ENCODE measurements around the gene SEC14L1. TPM values are rescaled to one million over a fixed set of nuclear protein-coding genes. Genes with fewer than 3 reads are reported as not detected.

The SEC14L1 gene
- total RNA-seq, 1 donor from 2014 or later: 322 TPM

DNA sequence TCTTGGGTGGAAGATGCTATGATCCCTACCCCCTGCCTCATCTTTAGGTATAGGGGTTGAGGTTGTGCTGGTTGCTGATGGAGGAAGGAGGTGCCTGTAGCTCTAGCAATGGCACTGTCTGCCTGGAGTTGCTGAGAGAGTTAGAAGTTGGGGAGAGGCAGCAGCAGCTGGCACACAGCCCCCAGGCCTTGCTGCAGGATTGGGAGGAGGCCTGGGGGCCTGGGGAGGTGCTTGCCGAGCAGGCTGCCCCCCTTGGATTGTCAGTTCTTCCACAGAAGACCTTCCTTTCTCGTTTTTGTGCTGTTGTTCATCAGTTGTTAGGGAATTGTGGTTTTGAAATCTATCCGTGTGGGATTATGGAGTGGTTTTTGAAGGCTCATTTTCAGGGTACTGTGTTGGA is 52.9 kb downstream of the SEC14L1 start:
- no peak for DNase-seq

DNA sequence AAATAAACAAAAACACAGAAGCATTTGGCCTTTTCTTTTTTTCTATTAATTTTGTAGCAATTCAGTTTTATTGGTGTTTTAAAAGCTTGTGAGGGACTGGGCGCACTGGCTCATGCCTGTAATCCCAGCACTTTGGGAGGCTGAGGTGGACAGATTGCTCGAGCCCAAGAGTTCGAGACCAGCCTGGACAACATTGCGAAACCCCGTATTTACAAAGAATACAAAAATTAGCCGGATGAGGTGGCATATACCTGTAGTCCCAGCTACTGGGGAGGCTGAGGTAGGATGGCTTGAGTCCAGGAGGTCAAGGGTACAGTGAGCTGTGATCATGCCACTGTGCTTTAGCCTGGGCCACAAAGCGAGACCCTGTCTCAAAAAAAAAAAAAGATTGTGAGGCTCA is 53.4 kb downstream of the SEC14L1 start:
- DNase-seq: no peak

DNA sequence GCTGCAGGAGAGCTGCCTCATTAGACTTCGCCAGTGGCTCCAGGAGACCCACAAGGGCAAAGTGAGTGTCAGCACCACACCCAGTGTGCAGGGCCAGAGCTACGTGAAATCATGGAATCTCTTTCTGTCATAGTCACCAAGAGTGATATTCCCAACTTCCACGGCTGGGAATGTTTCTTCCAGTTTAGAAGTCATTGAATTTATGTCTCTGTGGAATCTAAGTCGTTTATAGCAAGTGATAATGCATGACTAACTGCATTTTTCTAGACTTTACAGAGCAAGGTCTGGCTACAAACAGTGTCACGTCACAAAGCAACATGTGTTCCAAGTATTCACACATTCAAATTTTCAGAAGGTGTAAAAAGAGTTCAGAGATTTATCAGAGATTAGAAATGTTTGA is 55.5 kb downstream of the SEC14L1 start:
- no peak for DNase-seq

DNA sequence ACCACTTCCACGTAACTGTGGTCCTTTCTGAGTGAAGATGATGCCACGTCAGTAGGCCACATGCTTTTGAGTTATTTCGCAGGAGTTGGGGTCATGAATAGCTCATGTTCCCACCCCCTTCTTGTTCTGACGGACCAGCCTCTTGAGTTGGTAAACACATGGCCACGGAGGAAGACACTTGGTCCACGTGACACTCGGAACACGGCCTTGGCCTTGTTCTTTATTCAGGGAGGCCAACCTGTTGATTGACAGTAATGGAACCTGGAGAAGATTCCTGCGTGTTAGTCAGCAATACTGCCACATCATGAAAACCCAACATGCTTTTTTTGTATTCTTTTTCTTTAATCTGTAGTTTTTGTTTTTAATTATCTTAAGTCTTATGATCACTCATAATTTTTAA is 56.3 kb downstream of the SEC14L1 start:
- DNase-seq: no peak

DNA sequence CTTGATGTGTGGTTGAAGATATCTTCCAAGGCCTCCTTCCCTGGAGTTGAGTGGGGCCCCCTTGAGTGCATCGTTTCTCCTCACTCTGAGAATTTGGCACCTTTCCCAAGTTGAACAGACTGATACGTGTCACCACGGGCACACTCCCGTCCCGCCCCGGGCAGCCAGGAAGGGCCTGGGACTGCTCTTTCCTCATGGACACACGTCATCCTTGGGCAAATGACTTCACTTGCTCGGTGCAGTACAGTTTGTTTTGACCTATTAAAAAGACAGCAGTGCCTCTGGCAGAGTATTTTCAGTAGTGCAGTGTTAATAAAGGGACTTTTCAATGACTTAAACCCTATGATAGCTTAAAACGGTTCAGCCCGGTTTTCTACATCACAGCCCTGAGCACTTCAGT is 59.9 kb downstream of the SEC14L1 start:
- peak; percentile 84 for DNase-seq

DNA sequence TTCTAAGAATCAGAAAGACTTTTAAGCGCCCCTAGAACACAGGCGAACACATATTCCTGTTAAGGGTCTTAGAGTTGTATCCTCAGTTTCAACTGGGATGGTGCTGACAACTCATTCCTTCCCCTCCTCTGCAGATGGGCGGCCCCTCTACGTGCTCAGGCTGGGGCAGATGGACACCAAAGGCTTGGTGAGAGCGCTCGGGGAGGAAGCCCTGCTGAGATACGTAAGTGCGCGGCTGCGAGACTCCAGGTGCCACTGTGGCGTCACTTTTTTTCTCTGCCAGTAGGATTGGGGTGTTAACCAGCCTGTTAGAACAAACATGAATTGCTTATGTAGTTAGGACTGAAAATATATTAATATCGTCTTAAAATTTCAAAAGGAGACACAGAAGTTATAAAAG is 62.7 kb downstream of the SEC14L1 start:
- DNase-seq: no peak

DNA sequence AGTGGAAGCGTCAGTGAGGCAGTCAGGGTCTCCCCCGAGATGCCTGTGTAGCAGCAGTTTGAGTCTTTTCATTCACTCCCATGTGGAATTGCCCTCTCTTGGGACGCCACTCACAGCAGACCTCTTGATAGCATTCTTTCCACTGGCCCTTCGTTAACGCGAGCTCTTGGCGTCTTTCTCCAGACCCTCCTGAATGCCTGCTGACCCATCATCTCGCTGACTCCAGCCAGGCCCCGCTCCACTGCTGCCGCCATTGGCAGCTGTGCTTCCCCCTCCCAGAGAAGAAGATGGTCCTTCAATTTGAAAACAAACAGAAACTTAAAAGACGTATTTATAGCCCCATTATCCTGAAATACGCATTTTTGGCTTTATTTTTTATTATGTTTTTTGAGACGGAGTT is 63.1 kb downstream of the SEC14L1 start:
- DNase-seq: no peak

DNA sequence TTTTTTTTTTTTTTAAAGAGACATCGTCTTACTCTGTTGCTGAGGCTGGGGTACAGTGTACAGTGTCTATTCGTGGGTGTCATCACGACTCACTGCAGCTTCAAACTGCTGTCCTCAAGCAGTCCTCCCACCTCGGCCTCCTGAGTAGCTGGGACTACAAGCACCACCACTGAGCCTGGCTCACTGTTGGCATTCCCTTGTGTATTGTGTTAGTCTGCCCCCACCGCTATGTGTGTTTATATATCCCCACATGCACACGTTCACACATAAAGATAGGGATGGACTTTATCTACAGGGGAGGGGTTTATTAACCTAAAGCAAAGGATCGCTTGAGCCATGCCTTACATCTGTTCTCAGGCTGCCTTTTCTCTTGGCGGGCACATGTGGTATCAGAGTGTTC is 63.8 kb downstream of the SEC14L1 start:
- DNase-seq: no peak

DNA sequence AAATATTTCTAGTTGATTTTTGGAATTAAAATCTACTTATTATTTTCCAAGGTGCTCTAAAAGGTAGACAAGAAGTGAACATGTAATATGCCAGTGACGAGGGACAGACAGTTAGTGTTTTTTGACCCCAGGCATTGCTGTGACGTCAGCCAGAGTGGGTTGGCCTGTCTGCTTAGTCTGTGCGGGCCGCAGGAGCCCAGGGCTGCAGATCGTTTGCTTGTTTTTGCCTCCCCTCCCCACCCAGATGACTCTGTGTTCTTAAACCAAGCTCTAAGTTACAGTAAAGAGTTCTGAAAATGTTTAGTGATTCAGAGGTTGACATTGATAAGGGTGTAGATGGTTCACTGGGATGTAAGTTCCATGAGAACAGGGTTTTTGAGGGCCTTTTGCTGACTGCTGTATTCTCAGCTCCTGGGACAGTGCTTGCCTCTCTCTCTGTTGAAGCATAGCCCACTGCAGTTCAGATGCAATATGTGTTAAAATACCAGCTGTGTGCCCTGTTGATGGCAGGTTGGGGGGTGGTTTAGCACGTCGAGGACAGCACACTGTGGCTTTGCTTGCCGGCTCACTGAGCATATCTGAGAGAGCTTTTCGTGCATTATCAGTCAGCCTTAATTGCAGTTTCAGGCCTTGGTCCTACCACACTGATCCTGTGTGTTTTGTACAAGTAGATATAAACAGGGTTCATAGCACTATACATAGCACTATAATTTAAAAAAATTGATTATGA is 64.8 kb downstream of the SEC14L1 start:
- no peak for DNase-seq

DNA sequence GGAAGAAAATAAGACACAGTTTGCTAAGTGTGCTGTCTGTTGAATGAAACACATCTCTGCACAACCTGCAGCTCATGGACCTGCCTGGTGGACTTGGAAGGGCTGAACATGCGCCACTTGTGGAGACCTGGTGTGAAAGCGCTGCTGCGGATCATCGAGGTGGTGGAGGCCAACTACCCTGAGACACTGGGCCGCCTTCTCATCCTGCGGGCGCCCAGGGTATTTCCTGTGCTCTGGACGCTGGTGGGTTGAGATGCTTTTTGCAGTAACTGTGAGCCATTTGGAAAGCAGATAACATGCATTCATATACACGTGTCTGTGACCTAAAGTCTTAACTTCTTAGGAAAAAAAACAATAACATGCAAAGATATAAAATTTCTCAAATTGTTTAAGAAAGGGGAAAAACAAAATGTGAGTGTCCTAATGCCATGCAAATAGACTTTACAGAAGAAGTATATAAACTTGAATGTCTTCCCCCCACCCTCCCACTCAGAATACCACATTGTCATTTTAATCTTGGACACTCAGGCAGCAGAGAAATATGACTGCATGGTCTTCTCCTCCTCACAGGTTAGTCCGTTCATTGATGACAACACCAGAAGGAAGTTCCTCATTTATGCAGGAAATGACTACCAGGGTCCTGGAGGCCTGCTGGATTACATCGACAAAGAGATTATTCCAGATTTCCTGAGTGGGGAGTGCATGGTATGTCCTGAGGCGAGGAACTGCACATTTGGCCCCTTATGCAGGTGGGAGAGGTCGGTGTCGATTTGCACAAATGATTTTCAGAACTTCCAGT is 65.6 kb downstream of the SEC14L1 start:
- peak; percentile 92 for DNase-seq

DNA sequence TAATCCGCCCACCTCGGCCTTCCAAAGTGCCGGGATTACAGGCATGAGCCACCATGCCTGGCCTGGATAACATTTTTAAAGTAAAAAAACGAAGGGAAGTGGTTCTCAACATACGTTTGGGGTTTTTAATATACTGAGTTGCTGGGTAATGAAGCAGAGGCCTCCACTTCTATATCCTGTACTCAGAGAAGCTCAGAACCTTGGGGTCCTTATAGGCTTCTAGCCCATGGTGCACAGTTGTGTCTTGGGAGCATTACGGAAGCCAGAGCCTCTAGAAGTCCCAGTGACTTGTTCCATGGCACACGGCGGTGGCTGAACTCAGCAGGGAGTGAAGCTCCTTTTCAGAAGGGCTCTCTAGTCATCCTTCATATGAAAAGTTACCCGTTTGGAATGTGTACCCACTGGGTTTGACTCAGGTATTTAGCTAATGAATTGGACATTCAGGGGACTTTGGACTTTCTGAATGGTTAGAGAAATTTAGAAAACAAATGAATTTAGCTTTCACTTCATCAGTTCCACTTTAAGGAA is 67.0 kb downstream of the SEC14L1 start:
- DNase-seq: no peak

DNA sequence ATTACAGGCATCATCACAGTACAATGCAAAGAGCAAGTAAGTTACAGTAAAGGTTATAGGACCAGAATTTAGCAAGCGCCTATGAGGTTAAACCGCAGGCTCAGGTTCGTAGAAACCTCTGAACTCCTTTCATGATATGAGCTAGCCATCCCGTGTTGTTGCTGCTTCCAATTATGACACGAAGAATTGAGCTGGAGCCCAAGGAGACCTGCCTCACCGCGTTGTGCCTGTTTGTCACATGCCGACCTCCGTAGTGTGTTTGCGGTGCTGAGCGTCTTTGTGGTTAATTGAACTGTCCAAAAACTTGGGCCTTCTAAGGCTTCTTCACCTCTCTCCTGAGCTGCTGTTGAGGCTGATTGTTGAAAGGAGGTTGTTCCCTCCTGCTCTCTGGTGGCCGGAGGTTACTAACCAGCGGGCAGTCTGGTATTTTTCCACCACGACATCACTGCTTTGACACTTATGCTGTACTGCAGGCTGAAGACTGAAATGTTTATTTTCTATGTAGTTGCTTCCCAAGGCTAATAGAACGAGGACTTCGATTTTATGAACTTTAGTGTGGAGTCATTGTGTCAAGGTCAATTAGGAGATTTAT is 67.5 kb downstream of the SEC14L1 start:
- DNase-seq: peak; percentile 68

DNA sequence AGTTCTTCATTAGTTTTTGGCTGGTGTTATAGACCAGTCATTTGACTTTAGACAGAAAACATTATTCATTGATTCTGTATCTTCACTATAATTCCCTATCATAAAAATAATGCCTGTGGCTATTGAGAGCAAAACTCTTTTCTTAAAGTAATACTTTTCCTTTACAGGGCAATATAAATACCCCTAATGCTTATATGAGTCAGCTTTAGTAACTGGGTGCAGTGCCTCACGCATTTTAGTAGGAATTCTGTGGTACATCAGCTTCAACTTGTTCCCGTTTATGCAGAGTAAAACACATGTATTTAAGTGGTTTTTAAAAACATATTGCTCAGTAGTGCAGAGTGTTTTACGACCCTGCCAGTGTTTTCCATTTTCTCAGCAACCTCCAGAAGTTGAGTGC is 68.1 kb downstream of the SEC14L1 start:
- DNase-seq: no peak

DNA sequence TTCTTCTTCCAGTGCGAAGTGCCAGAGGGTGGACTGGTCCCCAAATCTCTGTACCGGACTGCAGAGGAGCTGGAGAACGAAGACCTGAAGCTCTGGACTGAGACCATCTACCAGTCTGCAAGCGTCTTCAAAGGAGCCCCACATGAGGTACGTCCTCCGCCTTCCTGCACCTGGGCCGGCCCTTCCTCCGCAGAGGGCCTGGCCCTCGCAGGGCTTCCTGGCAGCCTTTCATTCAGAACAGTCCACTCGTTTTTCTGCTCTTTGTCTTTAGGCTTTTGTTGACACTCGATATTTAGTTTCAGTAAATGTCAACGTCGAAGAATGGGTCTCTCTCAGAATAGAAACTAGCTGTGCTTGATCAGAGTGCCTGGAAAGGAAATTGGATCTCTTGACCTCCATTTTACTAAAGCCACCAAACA is 68.6 kb downstream of the SEC14L1 start:
- DNase-seq: no peak

DNA sequence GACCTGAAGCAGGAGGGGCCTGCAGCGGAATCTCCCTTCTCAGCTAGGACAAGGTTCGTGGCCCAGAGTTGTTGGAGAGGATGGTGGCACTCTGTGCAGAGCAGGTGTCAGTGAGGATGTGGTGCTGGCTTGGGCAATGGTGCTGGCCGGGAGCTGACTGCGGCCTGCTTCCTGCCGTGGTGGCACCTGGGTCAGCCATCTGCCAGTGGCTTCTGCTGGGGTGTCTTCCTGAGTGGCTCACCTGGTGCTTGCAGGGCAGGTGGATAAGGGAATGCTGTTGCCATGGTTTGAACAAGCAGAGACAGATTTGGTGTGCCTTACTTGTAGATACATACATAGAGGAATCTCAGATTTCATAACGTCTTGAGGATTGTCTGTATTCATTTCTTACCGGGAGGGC is 69.6 kb downstream of the SEC14L1 start:
- DNase-seq: no peak

DNA sequence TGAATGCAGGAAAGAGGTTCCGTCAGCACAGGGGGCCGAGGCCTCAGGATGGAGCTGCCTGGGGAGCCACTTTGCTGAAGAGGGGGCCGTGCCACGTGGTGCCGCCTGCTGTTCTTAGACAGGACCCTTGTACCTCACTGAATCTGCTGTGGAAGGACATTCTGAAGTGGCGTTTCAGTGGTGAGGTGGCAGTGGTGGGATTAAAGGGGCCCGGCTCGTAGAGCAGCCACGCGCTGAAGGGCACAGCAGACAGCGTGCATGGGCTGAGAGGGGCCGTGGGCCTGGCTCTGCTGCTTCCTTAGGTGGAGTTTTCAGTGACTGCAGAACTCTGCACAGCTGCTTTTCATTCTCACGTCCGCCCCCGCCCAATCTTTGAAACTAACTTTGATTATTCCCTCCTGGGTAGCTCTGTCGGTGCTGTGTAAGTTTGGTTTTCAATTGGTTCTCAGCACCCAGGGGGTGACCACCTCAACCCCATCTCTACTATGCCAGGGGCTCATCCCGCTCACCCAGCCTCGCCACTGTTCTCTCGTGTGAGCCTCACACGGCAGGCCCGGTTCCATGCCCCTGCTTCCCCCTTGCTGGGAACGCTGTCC is 70.3 kb downstream of the SEC14L1 start:
- DNase-seq: no peak

DNA sequence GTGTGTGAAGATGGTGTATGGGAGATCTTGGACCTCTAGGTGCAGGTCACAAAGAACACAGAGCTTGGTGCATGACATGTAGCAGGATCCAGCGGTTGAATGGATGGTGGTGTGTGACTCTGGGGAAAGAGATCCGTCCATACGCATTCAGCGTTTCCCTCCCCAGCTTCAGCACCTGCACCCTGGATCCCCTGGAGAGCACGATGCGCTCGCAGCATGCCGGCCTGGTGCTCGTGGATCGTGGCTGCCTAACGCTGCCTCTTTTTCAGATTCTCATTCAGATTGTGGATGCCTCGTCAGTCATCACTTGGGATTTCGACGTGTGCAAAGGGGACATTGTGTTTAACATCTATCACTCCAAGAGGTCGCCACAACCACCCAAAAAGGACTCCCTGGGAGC is 70.9 kb downstream of the SEC14L1 start:
- no peak for DNase-seq

DNA sequence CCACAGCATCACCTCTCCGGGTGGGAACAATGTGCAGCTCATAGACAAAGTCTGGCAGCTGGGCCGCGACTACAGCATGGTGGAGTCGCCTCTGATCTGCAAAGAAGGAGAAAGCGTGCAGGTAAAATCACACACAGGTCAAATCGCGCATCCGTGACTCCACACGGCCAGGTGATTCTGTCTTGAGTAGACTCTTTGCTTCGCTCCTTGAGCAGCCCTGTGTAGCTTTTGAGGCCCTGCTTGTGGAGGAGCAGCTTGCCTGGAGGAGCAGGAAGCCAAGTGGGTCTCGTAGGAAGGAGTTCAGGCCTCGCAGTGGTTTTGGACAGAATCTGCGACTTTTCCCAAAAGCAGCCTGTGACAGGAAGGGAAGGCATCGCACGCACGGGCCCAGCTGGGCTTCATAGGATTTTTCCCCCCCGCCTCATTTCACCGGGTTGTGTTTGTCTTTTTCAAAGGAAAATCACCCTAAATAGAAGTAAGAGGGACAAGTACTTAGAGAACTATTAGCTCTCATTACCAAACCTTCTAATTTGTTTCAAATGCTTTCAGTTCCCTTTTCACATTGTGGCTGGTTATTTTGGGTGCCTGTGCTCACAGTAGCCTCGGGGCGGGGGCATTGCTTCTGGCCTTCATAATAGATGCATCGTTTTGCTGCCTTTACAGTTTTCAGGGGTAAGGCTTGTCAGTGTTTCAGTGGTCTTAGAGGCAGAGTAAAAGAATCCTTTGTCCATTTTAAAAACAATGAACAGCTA is 71.5 kb downstream of the SEC14L1 start:
- no peak for DNase-seq

DNA sequence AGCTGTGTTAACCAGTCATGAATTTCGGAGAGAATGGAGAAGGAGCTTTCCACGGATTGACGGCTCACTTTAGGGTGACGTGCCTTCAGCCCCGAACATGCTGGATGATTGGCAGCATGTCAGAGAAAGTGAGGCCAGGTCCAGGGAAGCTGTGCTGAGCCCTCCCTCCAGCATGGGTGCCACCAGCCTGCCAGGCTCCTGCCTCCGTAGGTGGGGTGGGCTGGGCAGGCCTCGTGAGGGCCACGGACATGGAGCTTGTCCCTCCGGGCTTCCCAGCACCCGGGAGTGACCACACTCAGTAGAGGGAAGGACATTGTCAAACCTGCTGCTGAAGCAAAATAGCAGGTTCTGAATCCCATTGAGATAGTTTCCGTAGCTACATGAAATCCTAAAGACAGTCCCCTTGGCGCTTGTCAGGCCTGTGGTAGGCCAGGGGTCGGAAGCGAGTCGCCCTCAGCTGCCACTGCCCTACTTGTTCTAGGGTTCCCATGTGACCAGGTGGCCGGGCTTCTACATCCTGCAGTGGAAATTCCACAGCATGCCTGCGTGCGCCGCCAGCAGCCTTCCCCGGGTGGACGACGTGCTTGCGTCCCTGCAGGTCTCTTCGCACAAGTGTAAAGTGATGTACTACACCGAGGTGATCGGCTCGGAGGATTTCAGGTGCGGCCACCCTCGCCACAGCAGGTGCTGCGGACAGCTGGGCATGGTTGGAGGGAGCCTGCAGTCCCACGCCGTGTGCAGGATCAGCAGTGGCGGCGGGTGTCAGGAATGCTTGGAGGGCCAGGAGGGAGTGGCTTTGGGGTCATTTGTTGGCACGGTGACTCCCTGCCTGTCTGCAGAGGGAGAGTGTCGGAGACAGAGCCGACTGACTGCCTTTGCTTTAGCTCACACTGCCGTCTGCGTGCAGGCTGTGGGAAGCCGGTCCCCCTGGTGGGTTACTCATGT is 72.3 kb downstream of the SEC14L1 start:
- no peak for DNase-seq

DNA sequence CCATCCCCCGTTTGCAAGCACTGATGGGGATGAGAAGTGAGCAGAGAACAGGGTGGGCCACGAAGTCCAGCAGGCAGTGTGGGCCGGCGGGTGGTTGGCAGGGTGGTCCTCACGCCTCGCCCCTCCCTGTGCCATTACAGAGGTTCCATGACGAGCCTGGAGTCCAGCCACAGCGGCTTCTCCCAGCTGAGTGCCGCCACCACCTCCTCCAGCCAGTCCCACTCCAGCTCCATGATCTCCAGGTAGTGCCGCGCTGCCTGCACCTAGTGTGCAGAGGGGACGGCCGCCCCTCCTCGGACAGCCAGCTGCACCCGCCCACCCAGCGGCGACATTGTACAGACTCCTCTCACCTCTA is 73.0 kb downstream of the SEC14L1 start:
- DNase-seq: no peak

DNA sequence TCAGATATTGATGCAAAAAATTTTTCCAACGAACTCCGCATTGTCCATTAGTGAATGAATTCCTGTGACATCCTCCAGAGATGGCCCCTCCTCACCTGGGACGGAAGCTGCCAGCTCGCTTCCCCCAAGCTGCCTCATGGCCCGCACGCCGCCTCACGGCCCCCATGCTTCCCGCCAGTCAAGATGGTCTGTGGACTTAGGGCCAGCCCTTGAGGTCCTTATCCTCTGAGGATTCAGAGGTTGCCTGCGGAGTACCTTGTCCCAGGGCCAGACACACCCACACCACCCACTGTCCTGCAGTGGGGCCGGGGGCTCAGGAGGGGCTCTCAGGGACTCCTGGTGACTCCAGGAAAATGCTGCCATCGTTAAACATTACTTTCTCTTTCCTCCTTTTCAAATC is 73.6 kb downstream of the SEC14L1 start:
- no peak for DNase-seq

Measured in dermis blood vessel endothelial cell (primary cell).